Measurements from ENCODE around the gene HERPUD1. TPM values are rescaled to one million over a fixed set of nuclear protein-coding genes. Genes with fewer than 3 reads are reported as not detected.

The HERPUD1 gene
- total and polyA plus RNA-seq, 4 donors, result 57.8 to 219 (median 118) TPM

DNA sequence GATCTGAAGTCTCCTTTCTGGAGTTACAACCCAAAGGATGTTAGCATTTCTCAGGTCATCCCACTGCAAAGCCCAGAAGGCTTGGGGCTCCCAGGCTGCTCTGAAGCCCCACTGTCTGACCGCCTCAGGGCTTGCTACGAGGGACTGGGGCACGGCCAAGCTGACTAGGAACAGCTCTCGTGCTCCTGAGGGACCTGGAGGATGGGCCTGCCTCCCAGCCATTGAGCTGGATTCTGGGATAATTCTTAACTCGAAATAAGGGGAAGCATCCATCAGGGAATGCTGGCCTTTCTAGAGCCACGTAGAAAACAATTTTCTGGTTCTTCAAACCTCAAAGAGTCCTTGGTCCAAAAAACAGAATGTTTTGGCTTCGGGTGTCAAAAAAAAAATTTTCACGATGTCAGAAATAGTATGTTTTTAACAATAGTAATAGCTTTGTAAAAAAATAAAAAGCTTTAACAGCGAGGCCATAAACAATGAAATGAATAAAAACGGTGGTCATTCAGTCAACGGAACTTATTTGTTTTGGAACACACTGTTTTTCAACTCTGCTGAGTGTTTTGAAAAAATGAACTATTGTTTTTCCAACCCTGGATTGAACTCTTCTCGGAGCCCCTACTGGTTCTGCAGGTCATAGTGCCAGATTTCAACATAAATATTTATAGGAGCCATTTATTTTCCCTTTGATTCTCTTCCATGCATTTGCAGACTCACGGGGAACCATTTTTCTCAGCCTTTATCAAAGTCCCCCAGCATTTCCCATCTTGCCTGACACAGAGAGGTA, 16.4 kb upstream of the HERPUD1 start:
- DNase-seq (ENCODE audit: low spot score), result no peak
- Histone ChIP-seq H3K36me3 (ENCODE audit: control insufficient read depth in 4 of 4, insufficient read depth in 3 of 4, low read depth in 1 of 4, low read length in 3 of 4) (no peaks in the 10 kb centered on the region), H3K9ac (ENCODE audit: low read depth in 1 of 2, low read length in 2 of 2) (no peak overlapping the region), H3K4me1 (ENCODE audit: control insufficient read depth in 4 of 4, insufficient read depth in 4 of 4, low read length in 3 of 4) (peaks cover 0 to 6% (median 2%) of the 10 kb centered on the region in 4 donors), H3K4me3 (ENCODE audit: low read depth in 1 of 3, low read length in 3 of 3) (no peak overlapping the region), H3K27me3 (ENCODE audit: control insufficient read depth in 4 of 4, insufficient read depth in 4 of 4, low read length in 3 of 4) (no peaks in the 10 kb centered on the region), H3K9me3 (ENCODE audit: control insufficient read depth in 4 of 4, low read length in 3 of 4) (no peaks in the 10 kb centered on the region), H3K27ac (ENCODE audit: low read depth in 1 of 2, low read length in 2 of 2) (no peak overlapping the region)
- 89% methylated on average over 13 of the region's 13 CpGs for WGBS
- TF ChIP-seq GABPA (IDR thresholded peaks at IDR 0.05 in 1 of 2, conservative IDR thresholded peaks at IDR 0.05 in 1 of 2) (no peak), SP1 (IDR thresholded peaks at IDR 0.05) (no peak)

DNA sequence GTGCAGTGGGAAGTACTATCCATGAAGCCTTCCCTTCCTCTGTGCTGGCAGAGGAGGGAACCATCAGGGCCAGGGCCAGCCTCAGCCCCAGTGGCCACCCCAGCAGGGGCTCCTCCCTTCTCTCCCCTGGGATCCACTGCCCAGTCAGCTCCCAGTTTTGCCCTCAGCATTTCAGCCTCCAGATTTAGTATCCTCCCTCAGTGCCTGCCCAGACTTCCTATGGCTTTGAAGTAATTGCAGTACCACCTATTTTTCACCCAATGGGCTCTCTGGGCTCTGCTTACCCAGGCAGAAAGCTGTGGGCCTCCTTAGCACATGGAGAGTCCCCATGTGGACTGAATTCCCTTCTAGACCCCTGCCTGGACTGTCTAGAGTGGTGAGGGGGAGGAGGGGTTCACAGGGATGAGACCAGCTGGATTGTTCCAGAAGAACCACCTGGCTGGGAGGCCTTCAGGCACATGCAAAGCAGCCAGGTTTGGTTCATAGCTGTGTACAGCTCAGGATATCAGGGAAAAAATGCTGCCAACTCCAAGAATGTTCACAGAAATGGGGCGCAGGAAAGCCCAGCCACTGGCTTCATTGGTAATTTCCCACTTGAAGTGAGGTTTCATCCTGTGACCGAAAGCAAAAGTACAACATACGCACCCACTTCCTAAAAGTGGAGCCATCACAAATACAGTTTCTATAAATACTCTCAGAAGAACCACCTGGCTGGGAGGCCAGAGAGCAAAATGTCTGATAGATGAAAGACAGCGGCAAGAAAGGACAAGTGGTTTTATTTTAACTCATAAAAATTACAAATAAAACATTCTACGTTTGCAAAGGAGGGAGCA, 15.2 kb upstream of the HERPUD1 start:
- 77% methylated on average over 5 of the region's 5 CpGs for WGBS
- Histone ChIP-seq H3K27me3 (ENCODE audit: control insufficient read depth in 4 of 4, insufficient read depth in 4 of 4, low read length in 3 of 4) (no peaks in the 10 kb centered on the region), H3K9ac (ENCODE audit: low read depth in 1 of 2, low read length in 2 of 2) (no peak overlapping the region), H3K36me3 (ENCODE audit: control insufficient read depth in 4 of 4, insufficient read depth in 3 of 4, low read depth in 1 of 4, low read length in 3 of 4) (no peaks in the 10 kb centered on the region), H3K4me1 (ENCODE audit: control insufficient read depth in 4 of 4, insufficient read depth in 4 of 4, low read length in 3 of 4) (peaks cover 0 to 9% (median 3%) of the 10 kb centered on the region in 4 donors), H3K27ac (ENCODE audit: low read depth in 1 of 2, low read length in 2 of 2) (peak overlapping the region in 1 of 2 donors; percentile 6), H3K4me3 (ENCODE audit: low read depth in 1 of 3, low read length in 3 of 3) (no peak overlapping the region), H3K9me3 (ENCODE audit: control insufficient read depth in 4 of 4, low read length in 3 of 4) (no peaks in the 10 kb centered on the region)
- TF ChIP-seq RXRA (IDR thresholded peaks at IDR 0.05) (no peak), EGR1 (IDR thresholded peaks at IDR 0.05; ENCODE audit: low read depth in 2 of 2) (no peak), YY1 (IDR thresholded peaks at IDR 0.05) (no peak), TAF1 (conservative IDR thresholded peaks at IDR 0.05) (no peak), JUND (IDR thresholded peaks at IDR 0.05) (no peak), HNF4A (conservative IDR thresholded peaks at IDR 0.05) (no peak), SP1 (IDR thresholded peaks at IDR 0.05) (no peak)
- TF ChIP-seq, protein P1, sequence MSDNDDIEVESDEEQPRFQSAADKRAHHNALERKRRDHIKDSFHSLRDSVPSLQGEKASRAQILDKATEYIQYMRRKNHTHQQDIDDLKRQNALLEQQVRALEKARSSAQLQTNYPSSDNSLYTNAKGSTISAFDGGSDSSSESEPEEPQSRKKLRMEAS (IDR thresholded peaks at IDR 0.05), result no peak
- no peak for DNase-seq (ENCODE audit: low spot score)

DNA sequence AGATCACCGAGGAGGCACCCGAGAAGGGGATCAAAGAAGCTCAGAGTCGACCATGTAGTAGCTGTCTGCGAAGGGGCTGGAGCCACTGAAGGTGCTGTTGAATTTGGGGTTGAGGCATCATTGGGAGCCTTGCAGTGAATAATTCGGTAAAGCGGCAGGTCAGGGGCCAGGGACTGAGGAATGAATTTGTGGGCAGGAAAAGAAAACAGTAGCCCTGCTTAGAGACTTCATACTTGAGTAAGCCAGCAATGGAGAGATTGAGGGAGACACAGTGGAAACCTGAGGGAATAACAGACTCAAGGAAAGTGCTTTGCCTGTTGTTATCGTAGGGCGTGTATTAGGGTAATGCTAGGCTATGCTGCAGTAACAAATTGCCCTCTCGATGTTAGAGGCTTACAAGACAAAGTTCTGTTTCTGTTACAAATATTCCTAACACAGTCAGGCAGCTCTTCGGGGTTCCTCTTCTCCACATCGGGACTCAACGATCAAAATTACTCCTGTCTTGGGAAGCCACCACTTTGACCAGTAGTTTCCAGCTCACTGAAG, 13.4 kb upstream of the HERPUD1 start:
- no peak for TF ChIP-seq SP1 (IDR thresholded peaks at IDR 0.05)
- no peak for TF ChIP-seq GABPA (IDR thresholded peaks at IDR 0.05 in 1 of 2, conservative IDR thresholded peaks at IDR 0.05 in 1 of 2)
- TF ChIP-seq JUND (IDR thresholded peaks at IDR 0.05), result no peak
- TF ChIP-seq HNF4A (conservative IDR thresholded peaks at IDR 0.05), result no peak
- TF ChIP-seq, protein P2, sequence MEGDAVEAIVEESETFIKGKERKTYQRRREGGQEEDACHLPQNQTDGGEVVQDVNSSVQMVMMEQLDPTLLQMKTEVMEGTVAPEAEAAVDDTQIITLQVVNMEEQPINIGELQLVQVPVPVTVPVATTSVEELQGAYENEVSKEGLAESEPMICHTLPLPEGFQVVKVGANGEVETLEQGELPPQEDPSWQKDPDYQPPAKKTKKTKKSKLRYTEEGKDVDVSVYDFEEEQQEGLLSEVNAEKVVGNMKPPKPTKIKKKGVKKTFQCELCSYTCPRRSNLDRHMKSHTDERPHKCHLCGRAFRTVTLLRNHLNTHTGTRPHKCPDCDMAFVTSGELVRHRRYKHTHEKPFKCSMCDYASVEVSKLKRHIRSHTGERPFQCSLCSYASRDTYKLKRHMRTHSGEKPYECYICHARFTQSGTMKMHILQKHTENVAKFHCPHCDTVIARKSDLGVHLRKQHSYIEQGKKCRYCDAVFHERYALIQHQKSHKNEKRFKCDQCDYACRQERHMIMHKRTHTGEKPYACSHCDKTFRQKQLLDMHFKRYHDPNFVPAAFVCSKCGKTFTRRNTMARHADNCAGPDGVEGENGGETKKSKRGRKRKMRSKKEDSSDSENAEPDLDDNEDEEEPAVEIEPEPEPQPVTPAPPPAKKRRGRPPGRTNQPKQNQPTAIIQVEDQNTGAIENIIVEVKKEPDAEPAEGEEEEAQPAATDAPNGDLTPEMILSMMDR (IDR thresholded peaks at IDR 0.05; ENCODE audit: low read depth, low read length, missing input control), result no peak
- TF ChIP-seq FOXA2 (IDR thresholded peaks at IDR 0.05), result no peak
- TF ChIP-seq, protein P3, sequence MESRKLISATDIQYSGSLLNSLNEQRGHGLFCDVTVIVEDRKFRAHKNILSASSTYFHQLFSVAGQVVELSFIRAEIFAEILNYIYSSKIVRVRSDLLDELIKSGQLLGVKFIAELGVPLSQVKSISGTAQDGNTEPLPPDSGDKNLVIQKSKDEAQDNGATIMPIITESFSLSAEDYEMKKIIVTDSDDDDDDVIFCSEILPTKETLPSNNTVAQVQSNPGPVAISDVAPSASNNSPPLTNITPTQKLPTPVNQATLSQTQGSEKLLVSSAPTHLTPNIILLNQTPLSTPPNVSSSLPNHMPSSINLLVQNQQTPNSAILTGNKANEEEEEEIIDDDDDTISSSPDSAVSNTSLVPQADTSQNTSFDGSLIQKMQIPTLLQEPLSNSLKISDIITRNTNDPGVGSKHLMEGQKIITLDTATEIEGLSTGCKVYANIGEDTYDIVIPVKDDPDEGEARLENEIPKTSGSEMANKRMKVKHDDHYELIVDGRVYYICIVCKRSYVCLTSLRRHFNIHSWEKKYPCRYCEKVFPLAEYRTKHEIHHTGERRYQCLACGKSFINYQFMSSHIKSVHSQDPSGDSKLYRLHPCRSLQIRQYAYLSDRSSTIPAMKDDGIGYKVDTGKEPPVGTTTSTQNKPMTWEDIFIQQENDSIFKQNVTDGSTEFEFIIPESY (IDR thresholded peaks at IDR 0.05), result no peak
- no peak for TF ChIP-seq RXRA (IDR thresholded peaks at IDR 0.05)
- TF ChIP-seq TAF1 (conservative IDR thresholded peaks at IDR 0.05), result no peak
- TF ChIP-seq NR2F2 (IDR thresholded peaks at IDR 0.05), result no peak
- TF ChIP-seq, protein P4, sequence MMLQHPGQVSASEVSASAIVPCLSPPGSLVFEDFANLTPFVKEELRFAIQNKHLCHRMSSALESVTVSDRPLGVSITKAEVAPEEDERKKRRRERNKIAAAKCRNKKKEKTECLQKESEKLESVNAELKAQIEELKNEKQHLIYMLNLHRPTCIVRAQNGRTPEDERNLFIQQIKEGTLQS (IDR thresholded peaks at IDR 0.05), result no peak
- H3K4me3 ChIP-seq (ENCODE audit: low read depth in 1 of 3, low read length in 3 of 3), result no peak overlapping the region
- no peaks in the 10 kb centered on the region for H3K9me3 ChIP-seq (ENCODE audit: control insufficient read depth in 4 of 4, low read length in 3 of 4)
- H3K27ac ChIP-seq (ENCODE audit: low read depth in 1 of 2, low read length in 2 of 2), result no peak overlapping the region
- no peak overlapping the region for H3K9ac ChIP-seq (ENCODE audit: low read depth in 1 of 2, low read length in 2 of 2)
- no peaks in the 10 kb centered on the region for H3K36me3 ChIP-seq (ENCODE audit: control insufficient read depth in 4 of 4, insufficient read depth in 3 of 4, low read depth in 1 of 4, low read length in 3 of 4)
- WGBS, result 94% methylated on average over 12 of the region's 12 CpGs
- no peaks in the 10 kb centered on the region for H3K27me3 ChIP-seq (ENCODE audit: control insufficient read depth in 4 of 4, insufficient read depth in 4 of 4, low read length in 3 of 4)
- no peak for DNase-seq (ENCODE audit: low spot score)
- peaks cover 0 to 20% (median 7%) of the 10 kb centered on the region in 4 donors for H3K4me1 ChIP-seq (ENCODE audit: control insufficient read depth in 4 of 4, insufficient read depth in 4 of 4, low read length in 3 of 4)
